Spleen (tissue), 11 donors: ENCODE results near the gene CLMN. TPM values are rescaled to one million over a fixed set of nuclear protein-coding genes. Genes with fewer than 3 reads are reported as not detected.

Experiments
- DNase-seq: peaks from one replicate; pipeline ENCODE4 v3.0.0-alpha.2; 2020
- H3K27ac ChIP-seq, 8 donors: fragments of 200-600 bp; sonication (generic) in 7 of 8; 1 replicate in 4 of 8; 2 replicates in 4 of 8; pipeline versions ENCODE4 v1.5.0 to v1.8.0; 2016 to 2021; ENCODE audit warnings: inconsistent platforms in 4 of 8, mild to moderate bottlenecking in 4 of 8, moderate library complexity in 1 of 8
- H3K27me3 ChIP-seq, 7 donors: fragments of 200-600 bp; sonication (generic) in 6 of 7; replicated peaks in 1 of 7; 1 replicate in 4 of 7; 2 replicates in 3 of 7; pipeline versions ENCODE4 v1.5.0 to v1.8.0; 2016 to 2021; ENCODE audit warnings: inconsistent platforms in 3 of 7, mild to moderate bottlenecking in 1 of 7
- H3K36me3 ChIP-seq, 6 donors: fragments of 200-600 bp; sonication (generic) in 5 of 6; 1 replicate in 4 of 6; 2 replicates in 2 of 6; pipeline versions ENCODE4 v1.5.0 to v1.8.0; 2016 to 2021; ENCODE audit warnings: inconsistent platforms in 2 of 6
- H3K4me1 ChIP-seq, 6 donors: fragments of 200-600 bp; sonication (generic) in 5 of 6; 1 replicate in 3 of 6; 2 replicates in 3 of 6; pipeline versions ENCODE4 v1.5.0 to v1.8.0; 2016 to 2021; ENCODE audit warnings: inconsistent platforms in 3 of 6
- H3K4me3 ChIP-seq, 8 donors: fragments of 200-600 bp; sonication (generic) in 7 of 8; 1 replicate in 4 of 8; 2 replicates in 4 of 8; pipeline versions ENCODE4 v1.5.0 to v1.8.0; 2016 to 2021; ENCODE audit warnings: inconsistent platforms in 4 of 8, mild to moderate bottlenecking in 4 of 8, moderate library complexity in 2 of 8
- H3K9me3 ChIP-seq, 8 donors: fragments of 200-600 bp; sonication (generic) in 7 of 8; 1 replicate in 4 of 8; 2 replicates in 4 of 8; pipeline versions ENCODE4 v1.5.0 to v1.8.0; 2016 to 2021; ENCODE audit warnings: inconsistent platforms in 4 of 8
- POLR2A ChIP-seq, 3 donors: fragments of 450-650 bp; IDR thresholded peaks; one replicate each; pipeline ENCODE4 v1.5.1; 2017; ENCODE audit warnings: antibody characterized with exemption in 3 of 3, mild to moderate bottlenecking in 1 of 3
- POLR2AphosphoS5 ChIP-seq, 3 donors: sonication (generic); formaldehyde crosslinking; IDR thresholded peaks; one replicate each; pipeline ENCODE4 v1.5.1; 2017; ENCODE audit warnings: antibody characterized with exemption in 3 of 3
- whole genome bisulfite sequencing, 5 donors: extraction: QIAGEN DNeasy Blood & Tissue Kit in 3 of 5; methylation state at CpG; one replicate each; pipeline versions ENCODE4 v1.1.5 to v1.1.7; 2013 to 2018; 5-methylcytosine and 5-hydroxymethylcytosine counted together
- intact Hi-C: fragments of 100-400 bp; cut with DNase I; formaldehyde crosslinking; loops from one replicate; pipeline ENCODE4 v1.15.0; 2023; ENCODE audit warnings: low total_unique reads
- polyA plus RNA-seq, 3 donors: library from polyadenylated mRNA; stranded (reverse); fragments of 200-250 nt; gene quantifications; one replicate each; pipeline ENCODE4 v1.2.1, GENCODE V29; 2013
- total RNA-seq, 7 donors: library from RNA; depleted of rRNA in 3 of 7; stranded (reverse); fragments of >200 nt in 3 of 7; fragmentation: NEBNext Ultra II Directional in 4 of 7; extraction: Animal tissue kit (Norgen Biotek cat#: 25700) in 4 of 7; gene quantifications; one replicate each; pipeline versions ENCODE4 v1.1.0 to v1.2.1, GENCODE V29; 2016 to 2021
- TF ChIP-seq, protein P1 (sequence below), 11 experiments: fragments of 200-600 bp in 7 of 11; fragments of 450-650 bp in 4 of 11; sonication (generic) in 4 of 11; IDR thresholded peaks in 8 of 11; conservative IDR thresholded peaks in 3 of 11; 1 replicate in 7 of 11; 2 replicates in 4 of 11; pipeline versions ENCODE4 v1.4.0 to v1.8.0; 2016 to 2021; ENCODE audit warnings: antibody characterized with exemption in 11 of 11, inconsistent platforms in 4 of 11, mild to moderate bottlenecking in 1 of 11
- donor health status: healthy with polysubstance abuse.
- donor health status: DM: no; HTN: no; CAD: no; lungs with moderate emphysema.
- donor health status: DM: no; HTN: no; CAD: no.
- donor health status: Bipolar disorder and iron deficiency.
- donor health status: healthy.
- donor health status: DM: no; HTN: no; CAD: no.
- donor health status: DM: yes; HTN: yes; CAD: no.

The CLMN gene
- total and polyA plus RNA-seq, 10 donors, result 2.7 to 21.4 (median 14.8) TPM

DNA sequence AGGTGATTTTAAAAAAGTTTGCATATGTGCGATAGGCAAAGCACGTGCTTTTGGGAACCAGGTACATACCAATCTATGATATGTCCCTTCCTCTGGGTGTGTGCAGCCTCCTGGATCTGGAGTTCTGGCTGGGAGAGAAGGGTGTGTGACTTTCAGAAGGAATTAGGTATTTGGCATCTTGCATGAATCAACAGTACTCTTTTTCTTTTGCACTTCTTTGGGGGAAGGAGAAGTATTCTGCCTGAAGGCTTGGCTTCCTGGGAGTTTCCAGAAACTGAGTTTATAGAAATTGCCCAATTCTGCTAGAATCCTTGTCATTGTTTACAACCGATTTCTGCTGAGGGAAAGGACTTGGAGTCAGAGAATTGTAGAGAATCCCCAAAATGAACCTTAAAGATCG lies 2.9 kb upstream of the CLMN start:
- Histone ChIP-seq H3K4me1 (peaks cover 3 to 53% (median 31%) of the 10 kb centered on the region in 6 donors), H3K4me3 (no peak overlapping the region), H3K27me3 (peaks cover 0 to 27% (median 0%) of the 10 kb centered on the region in 7 donors), H3K36me3 (no peaks in the 10 kb centered on the region), H3K27ac (no peak overlapping the region), H3K9me3 (no peaks in the 10 kb centered on the region)
- WGBS, 5 donors, result 81 to 90% (median 87%) methylated on average over 4 of the region's 4 CpGs
- no peak for TF ChIP-seq POLR2AphosphoS5 (IDR thresholded peaks at IDR 0.05)
- TF ChIP-seq, protein P1, sequence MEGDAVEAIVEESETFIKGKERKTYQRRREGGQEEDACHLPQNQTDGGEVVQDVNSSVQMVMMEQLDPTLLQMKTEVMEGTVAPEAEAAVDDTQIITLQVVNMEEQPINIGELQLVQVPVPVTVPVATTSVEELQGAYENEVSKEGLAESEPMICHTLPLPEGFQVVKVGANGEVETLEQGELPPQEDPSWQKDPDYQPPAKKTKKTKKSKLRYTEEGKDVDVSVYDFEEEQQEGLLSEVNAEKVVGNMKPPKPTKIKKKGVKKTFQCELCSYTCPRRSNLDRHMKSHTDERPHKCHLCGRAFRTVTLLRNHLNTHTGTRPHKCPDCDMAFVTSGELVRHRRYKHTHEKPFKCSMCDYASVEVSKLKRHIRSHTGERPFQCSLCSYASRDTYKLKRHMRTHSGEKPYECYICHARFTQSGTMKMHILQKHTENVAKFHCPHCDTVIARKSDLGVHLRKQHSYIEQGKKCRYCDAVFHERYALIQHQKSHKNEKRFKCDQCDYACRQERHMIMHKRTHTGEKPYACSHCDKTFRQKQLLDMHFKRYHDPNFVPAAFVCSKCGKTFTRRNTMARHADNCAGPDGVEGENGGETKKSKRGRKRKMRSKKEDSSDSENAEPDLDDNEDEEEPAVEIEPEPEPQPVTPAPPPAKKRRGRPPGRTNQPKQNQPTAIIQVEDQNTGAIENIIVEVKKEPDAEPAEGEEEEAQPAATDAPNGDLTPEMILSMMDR (IDR thresholded peaks at IDR 0.05 in 8 of 11, conservative IDR thresholded peaks at IDR 0.05 in 3 of 11), result no peak
- no peak for TF ChIP-seq POLR2A (IDR thresholded peaks at IDR 0.05)
- intact Hi-C loops, result no loop called here
- DNase-seq, result no peak

DNA sequence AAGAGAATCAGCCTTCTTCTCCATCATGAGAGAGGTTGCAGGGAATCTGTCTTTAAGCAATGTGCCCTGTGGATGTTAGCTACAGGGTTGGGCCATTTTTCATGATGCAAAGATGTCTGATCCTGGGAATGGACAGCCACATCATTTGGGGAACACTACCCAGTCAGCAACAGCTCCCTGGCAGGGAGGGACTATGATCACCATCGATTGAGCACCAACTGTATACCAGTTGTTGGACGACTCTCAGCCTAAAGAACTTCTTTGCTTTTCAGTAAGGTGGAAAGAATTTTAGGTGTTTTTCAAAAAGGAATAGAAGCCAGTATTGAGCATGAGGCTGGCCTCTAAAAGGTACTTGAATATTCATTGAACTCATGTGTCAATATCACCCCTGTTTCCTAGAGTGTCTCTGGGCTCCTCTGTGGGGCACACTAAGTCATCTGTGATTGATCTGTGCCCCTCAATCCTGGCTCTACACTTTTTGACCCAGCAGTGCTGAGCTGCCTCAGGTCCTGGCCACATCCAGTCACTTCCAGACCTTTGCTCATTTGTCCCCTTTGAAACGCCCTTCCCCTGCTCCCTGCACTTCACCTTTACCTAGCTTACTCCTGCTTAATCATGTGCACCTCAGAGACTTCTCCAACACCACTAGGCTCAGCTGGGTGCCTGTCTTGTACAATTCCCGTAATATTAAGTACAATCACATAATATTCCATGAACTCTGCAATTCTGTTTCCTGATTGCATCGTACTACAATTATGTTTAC lies 2.2 kb upstream of the CLMN start:
- H3K27ac ChIP-seq, result peak overlapping the region in 2 of 8 donors; percentile 10 to 72
- WGBS, 5 donors, result 70 to 89% (median 80%) methylated on average over 5 of the region's 5 CpGs
- peaks cover 3 to 46% (median 23%) of the 10 kb centered on the region in 6 donors for H3K4me1 ChIP-seq
- H3K27me3 ChIP-seq, result peaks cover 0 to 27% (median 0%) of the 10 kb centered on the region in 7 donors
- no peaks in the 10 kb centered on the region for H3K36me3 ChIP-seq
- no peaks in the 10 kb centered on the region for H3K9me3 ChIP-seq
- TF ChIP-seq, protein P1 (IDR thresholded peaks at IDR 0.05 in 8 of 11, conservative IDR thresholded peaks at IDR 0.05 in 3 of 11), result no peak
- TF ChIP-seq POLR2A (IDR thresholded peaks at IDR 0.05) (no peak), POLR2AphosphoS5 (IDR thresholded peaks at IDR 0.05) (no peak)
- DNase-seq, result no peak
- no peak overlapping the region for H3K4me3 ChIP-seq
- intact Hi-C loops, result no loop called here

DNA sequence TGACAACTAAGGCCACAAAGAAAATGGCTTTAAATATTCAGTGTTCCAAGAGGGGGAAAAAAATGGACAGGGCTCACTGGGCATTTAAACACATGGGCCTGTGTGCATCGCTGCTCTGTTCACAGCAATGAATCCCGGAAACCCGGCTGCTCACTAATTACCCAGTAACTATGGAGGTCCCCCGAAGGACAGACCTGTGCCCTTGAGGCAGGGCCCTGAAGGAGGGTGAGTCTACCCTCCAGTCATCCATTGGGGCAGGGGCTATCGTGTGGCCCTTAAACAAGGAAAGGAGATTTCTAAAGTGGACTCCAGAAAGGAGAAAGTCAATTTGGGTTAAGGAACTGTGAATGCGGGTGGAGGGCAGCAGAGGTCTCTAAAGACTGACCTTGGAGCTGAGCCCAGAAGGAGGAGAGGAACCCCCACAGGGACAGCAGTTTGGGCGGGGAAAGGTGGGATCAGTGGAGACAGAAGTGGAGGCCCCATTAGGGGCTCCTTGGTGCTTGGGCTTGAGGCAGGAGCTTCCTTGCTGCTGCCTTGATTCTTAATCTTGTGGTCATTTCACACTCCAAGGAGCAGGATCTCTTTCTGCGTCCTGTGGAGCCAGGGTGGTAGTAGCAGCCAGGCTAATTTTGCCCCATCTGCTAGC lies 1.4 kb upstream of the CLMN start:
- WGBS, 5 donors, result 85 to 93% (median 88%) methylated on average over 8 of the region's 8 CpGs
- peaks cover 3 to 40% (median 18%) of the 10 kb centered on the region in 6 donors for H3K4me1 ChIP-seq
- peak overlapping the region in 4 of 8 donors; percentile 38 to 75 (median 67) for H3K27ac ChIP-seq
- intact Hi-C loops, result no loop called here
- no peak for DNase-seq
- no peak overlapping the region for H3K4me3 ChIP-seq
- no peaks in the 10 kb centered on the region for H3K36me3 ChIP-seq
- H3K9me3 ChIP-seq, result no peaks in the 10 kb centered on the region
- TF ChIP-seq, protein P1 (IDR thresholded peaks at IDR 0.05 in 8 of 11, conservative IDR thresholded peaks at IDR 0.05 in 3 of 11), result no peak
- TF ChIP-seq POLR2AphosphoS5 (IDR thresholded peaks at IDR 0.05) (no peak), POLR2A (IDR thresholded peaks at IDR 0.05) (no peak)
- peaks cover 0 to 27% (median 0%) of the 10 kb centered on the region in 7 donors for H3K27me3 ChIP-seq
